SK-N-SH (cell line): ENCODE data around the gene CPEB4.

Source experiments
- CHD2 ChIP-seq: fragments of 150-350 bp; IDR thresholded peaks from 2 replicates; pipeline ENCODE4 v1.6.1; 2018; ENCODE audit warnings: low read length; ENCODE audit not compliant: partially characterized antibody
- CTCF ChIP-seq: fragments of 200-600 bp; sonication (generic); IDR thresholded peaks from 2 replicates; pipeline ENCODE4 v1.6.1; 2017; ENCODE audit warnings: antibody characterized with exemption, mild to moderate bottlenecking, moderate library complexity
- ELF1 ChIP-seq: IDR thresholded peaks from 2 replicates; pipeline ENCODE4 v1.4.0; 2012
- EZH2phosphoT487 ChIP-seq: fragments of 200-600 bp; sonication (generic); IDR thresholded peaks from 2 replicates; pipeline ENCODE4 v1.6.1; 2017; ENCODE audit warnings: low read depth, mixed run types, mild to moderate bottlenecking, antibody characterized with exemption, moderate library complexity, borderline replicate concordance
- IRF3 ChIP-seq: fragments of 150-350 bp; IDR thresholded peaks from 2 replicates; pipeline ENCODE4 v1.6.1; 2016; ENCODE audit warnings: mild to moderate bottlenecking, low read depth, low read length
- MAX ChIP-seq: IDR thresholded peaks from 2 replicates; pipeline ENCODE4 v1.4.0; 2012; ENCODE audit warnings: low read depth
- MXI1 ChIP-seq: IDR thresholded peaks from 2 replicates; pipeline ENCODE4 v1.6.1; 2012; ENCODE audit warnings: mild to moderate bottlenecking, low read depth, low read length, improper control_type of control experiment
- POLR2AphosphoS5 ChIP-seq: IDR thresholded peaks from 2 replicates; pipeline ENCODE4 v1.6.1; 2012; ENCODE audit warnings: low read depth, low read length
- REST ChIP-seq: IDR thresholded peaks from 2 replicates; pipeline ENCODE4 v1.6.1; 2012; ENCODE audit warnings: mild to moderate bottlenecking, low read depth, low read length, moderate library complexity
- SIN3A ChIP-seq: IDR thresholded peaks from 2 replicates; pipeline ENCODE4 v1.6.1; 2012; ENCODE audit warnings: low read depth, mild to moderate bottlenecking, low read length, moderate library complexity, borderline replicate concordance
- TAF1 ChIP-seq: IDR thresholded peaks from 2 replicates; pipeline ENCODE4 v1.6.1; 2012; ENCODE audit warnings: low read depth, mild to moderate bottlenecking, low read length, moderate library complexity, borderline replicate concordance
- USF1 ChIP-seq: IDR thresholded peaks from 2 replicates; pipeline ENCODE4 v1.4.0; 2012; ENCODE audit warnings: low read depth, borderline replicate concordance
- YY1 ChIP-seq: IDR thresholded peaks from 2 replicates; pipeline ENCODE4 v1.4.0; 2012; ENCODE audit warnings: low read depth, mild to moderate bottlenecking

GRCh38 chr5:173928871-173929574, 40.9 kb downstream of the CPEB4 start:
- TF ChIP-seq POLR2AphosphoS5 = no peak
- TF ChIP-seq CTCF = no peak
- no peak for TF ChIP-seq USF1
- no peak for TF ChIP-seq TAF1
- TF ChIP-seq REST = no peak
- no peak for TF ChIP-seq CHD2
- TF ChIP-seq ELF1 = no peak
- no peak for TF ChIP-seq SIN3A
- no peak for TF ChIP-seq MAX
- no peak for TF ChIP-seq MXI1
- TF ChIP-seq IRF3 = no peak
- no peak for TF ChIP-seq EZH2phosphoT487
- TF ChIP-seq YY1 = no peak
